Retinal pigment epithelial cell (primary cell): ENCODE data around the gene DNAJC5.
"Not testable (repeated sequence)": the region's sequence is repeated elsewhere in the genome, so short reads cannot be mapped to it uniquely, and the experiment has no call there.

Source experiments
- DNase-seq: peaks from one replicate; pipeline ENCODE4 v3.0.0-alpha.2; 2010; ENCODE audit warnings: low read depth
- H3K4me3 ChIP-seq: 2 replicates; pipeline ENCODE4 v1.5.1; 2011; ENCODE audit warnings: mild to moderate bottlenecking, low read length, control low read depth, moderate library complexity
- TF ChIP-seq, protein P1 (sequence below): conservative IDR thresholded peaks from 2 replicates; pipeline ENCODE4 v1.5.1; 2011; ENCODE audit warnings: low read depth, low read length, control low read depth, inconsistent platforms

DNAJC5 gene

GRCh38 chr20:63920226-63920625 is 25.3 kb downstream of the DNAJC5 start:
- no peak for DNase-seq
- TF ChIP-seq, protein P1, sequence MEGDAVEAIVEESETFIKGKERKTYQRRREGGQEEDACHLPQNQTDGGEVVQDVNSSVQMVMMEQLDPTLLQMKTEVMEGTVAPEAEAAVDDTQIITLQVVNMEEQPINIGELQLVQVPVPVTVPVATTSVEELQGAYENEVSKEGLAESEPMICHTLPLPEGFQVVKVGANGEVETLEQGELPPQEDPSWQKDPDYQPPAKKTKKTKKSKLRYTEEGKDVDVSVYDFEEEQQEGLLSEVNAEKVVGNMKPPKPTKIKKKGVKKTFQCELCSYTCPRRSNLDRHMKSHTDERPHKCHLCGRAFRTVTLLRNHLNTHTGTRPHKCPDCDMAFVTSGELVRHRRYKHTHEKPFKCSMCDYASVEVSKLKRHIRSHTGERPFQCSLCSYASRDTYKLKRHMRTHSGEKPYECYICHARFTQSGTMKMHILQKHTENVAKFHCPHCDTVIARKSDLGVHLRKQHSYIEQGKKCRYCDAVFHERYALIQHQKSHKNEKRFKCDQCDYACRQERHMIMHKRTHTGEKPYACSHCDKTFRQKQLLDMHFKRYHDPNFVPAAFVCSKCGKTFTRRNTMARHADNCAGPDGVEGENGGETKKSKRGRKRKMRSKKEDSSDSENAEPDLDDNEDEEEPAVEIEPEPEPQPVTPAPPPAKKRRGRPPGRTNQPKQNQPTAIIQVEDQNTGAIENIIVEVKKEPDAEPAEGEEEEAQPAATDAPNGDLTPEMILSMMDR, result no peak
- no peak overlapping the region for H3K4me3 ChIP-seq

- TF ChIP-seq, protein P1, result no peak
- H3K4me3 ChIP-seq, result no peak overlapping the region
- DNase-seq, result no peak
These were observed 28.7 kb downstream of the DNAJC5 start for GRCh38 chr20:63923651-63924050.

DNA sequence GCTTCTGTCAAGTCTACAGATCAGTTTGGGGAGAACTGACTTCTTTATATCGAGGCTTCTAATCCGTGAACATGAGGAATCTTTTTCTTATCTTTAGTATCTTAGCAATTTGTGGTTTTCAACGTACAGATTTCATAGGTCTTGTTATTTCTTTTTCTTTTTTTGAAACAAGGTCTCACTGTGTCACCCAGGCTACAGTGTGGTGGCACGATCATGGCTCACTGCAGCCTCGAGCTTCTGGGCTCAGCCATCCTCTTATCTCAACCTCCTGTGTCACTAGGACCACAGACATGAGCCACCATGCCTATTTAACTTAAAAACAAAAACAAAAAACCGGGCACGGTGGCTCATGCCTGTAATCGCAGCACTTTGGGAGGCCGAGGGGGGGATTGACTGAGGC is 29.3 kb downstream of the DNAJC5 start:
- no peak overlapping the region for H3K4me3 ChIP-seq
- DNase-seq, result no peak
- TF ChIP-seq, protein P1, result no peak

DNA sequence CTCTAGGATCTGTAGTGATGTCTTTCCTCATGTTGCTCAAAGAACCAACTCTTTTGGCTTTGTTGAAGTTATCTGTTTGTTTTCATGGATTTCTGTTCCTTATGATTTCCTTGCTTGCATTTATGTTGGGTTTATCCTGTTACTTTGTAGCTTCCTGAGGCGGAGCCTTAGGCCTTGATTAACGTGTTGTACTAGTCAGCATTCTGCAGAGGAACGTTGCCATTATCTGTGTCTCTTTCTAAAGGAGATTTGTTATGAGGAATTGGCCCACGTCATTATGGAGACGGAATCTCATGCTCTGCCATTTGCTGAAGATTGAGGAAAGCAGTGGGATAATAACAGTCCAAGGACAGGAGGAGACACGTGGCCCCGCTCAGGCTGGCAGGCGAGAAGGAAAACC is 31.4 kb downstream of the DNAJC5 start:
- H3K4me3 ChIP-seq, result no peak overlapping the region
- DNase-seq, result no peak
- TF ChIP-seq, protein P1, result no peak

- TF ChIP-seq, protein P1, result no peak
These were observed 34.1 kb downstream of the DNAJC5 start for GRCh38 chr20:63929071-63929470.

DNA sequence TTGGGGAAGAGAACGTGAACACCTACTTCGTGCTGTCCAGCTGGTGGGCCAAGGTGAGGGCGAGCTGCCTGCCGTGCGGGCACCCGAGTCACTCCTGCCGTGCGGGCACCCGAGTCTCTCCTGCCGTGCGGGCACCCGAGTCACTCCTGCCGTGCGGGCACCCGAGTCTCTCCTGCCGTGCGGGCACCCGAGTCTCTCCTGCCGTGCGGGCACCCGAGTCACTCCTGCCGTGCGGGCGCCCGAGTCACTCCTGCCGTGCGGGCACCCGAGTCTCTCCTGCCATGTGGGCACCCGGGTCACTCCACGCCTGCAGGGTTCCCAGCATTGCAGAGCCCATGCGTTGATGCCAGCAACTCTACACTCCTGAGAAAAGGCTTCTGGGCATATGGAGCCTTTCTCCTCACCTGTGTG is 34.6 kb downstream of the DNAJC5 start:
- H3K4me3 ChIP-seq, DNase-seq: not testable (repeated sequence)

More at GRCh38 chr20:63929071-63929470, 34.1 kb downstream of the DNAJC5 start:
- DNase-seq, result no peak
- no peak overlapping the region for H3K4me3 ChIP-seq

- TF ChIP-seq, protein P1, result no peak
- DNase-seq, result no peak
- no peak overlapping the region for H3K4me3 ChIP-seq
These were observed 36.1 kb downstream of the DNAJC5 start for GRCh38 chr20:63930971-63931553.
